PC-3 (cell line): ENCODE results near the gene MAPK7. TPM values are rescaled to one million over a fixed set of nuclear protein-coding genes. Genes with fewer than 3 reads are reported as not detected.

ENCODE experiments used
- ATAC-seq: fragments of 200-7000 bp; cut with Tn5 transposase; 2 replicates; pipeline ENCODE4 v1.9.1; 2020; ENCODE audit warnings: mild to moderate bottlenecking, moderate library complexity
- BruUV-seq: library from RNA; stranded (reverse); fragments of 400-500 nt; replicated peaks from 2 replicates; lab custom pipeline; 2021; lab: Mats Ljungman, UMichigan
- CTCF ChIA-PET: fragments of 300-600 bp; sonication (Branson Sonifier 250); formaldehyde crosslinking; loops from one replicate; lab custom pipeline; 2022; ENCODE audit warnings: antibody characterized with exemption; lab: Charles Lee
- POLR2A ChIA-PET: fragments of 300-600 bp; sonication (Branson Sonifier 250); formaldehyde crosslinking; loops from one replicate; lab custom pipeline; 2022; ENCODE audit warnings: antibody characterized with exemption; ENCODE audit not compliant: unreplicated experiment; lab: Charles Lee
- DNase-seq: peaks from one replicate; pipeline ENCODE4 v3.0.0-alpha.2; 2015
- H2AFZ ChIP-seq: fragments of 300-600 bp; sonication (generic); 2 replicates; pipeline ENCODE4 v1.6.0; 2016; ENCODE audit warnings: antibody characterized with exemption, low read length
- H3F3A ChIP-seq: fragments of 300-600 bp; sonication (generic); one replicate; pipeline ENCODE4 v1.6.0; 2017; ENCODE audit warnings: antibody characterized with exemption, low read length, control low read depth, mild to moderate bottlenecking; ENCODE audit not compliant: unreplicated experiment
- H3K27ac ChIP-seq: fragments of 300-600 bp; sonication (generic); 2 replicates; pipeline ENCODE4 v1.5.1; 2016; ENCODE audit warnings: mild to moderate bottlenecking, low read length
- H3K27me3 ChIP-seq: fragments of 300-600 bp; sonication (generic); 2 replicates; pipeline ENCODE4 v1.6.1; 2016; ENCODE audit warnings: low read length, mixed read lengths
- H3K36me3 ChIP-seq: fragments of 300-600 bp; sonication (generic); 2 replicates; pipeline ENCODE4 v1.6.1; 2016; ENCODE audit warnings: low read depth, mixed run types, low read length, mixed read lengths
- H3K4me1 ChIP-seq: fragments of 300-600 bp; sonication (generic); 2 replicates; pipeline ENCODE4 v1.5.1; 2016; ENCODE audit warnings: low read length; ENCODE audit not compliant: insufficient read depth
- H3K4me2 ChIP-seq: fragments of 300-600 bp; sonication (generic); 2 replicates; pipeline ENCODE4 v1.6.0; 2016; ENCODE audit warnings: low read length
- H3K4me3 ChIP-seq: fragments of 300-600 bp; sonication (generic); 2 replicates; pipeline ENCODE4 v1.5.1; 2016; ENCODE audit warnings: mild to moderate bottlenecking, low read length, mixed read lengths
- H3K79me2 ChIP-seq: fragments of 300-600 bp; sonication (generic); 2 replicates; pipeline ENCODE4 v1.6.1; 2017; ENCODE audit warnings: low read length, mixed read lengths
- H3K9ac ChIP-seq: fragments of 300-600 bp; sonication (generic); 2 replicates; pipeline ENCODE4 v1.6.0; 2016; ENCODE audit warnings: mild to moderate bottlenecking, low read length
- H3K9me2 ChIP-seq: fragments of 300-600 bp; sonication (generic); replicated peaks from 2 replicates; pipeline ENCODE4 v1.6.1; 2016; ENCODE audit warnings: mixed run types, low read length, mixed read lengths
- H3K9me3 ChIP-seq: fragments of 300-600 bp; sonication (generic); 2 replicates; pipeline ENCODE4 v1.6.1; 2016; ENCODE audit warnings: low read length, mixed read lengths
- H4K20me1 ChIP-seq: fragments of 300-600 bp; sonication (generic); 2 replicates; pipeline ENCODE4 v1.6.1; 2016; ENCODE audit warnings: low read length, mixed read lengths
- EZH2 ChIP-seq: fragments of 300-600 bp; sonication (generic); IDR thresholded peaks from one replicate; pipeline ENCODE4 v1.6.1; 2017; ENCODE audit warnings: antibody characterized with exemption, mild to moderate bottlenecking, low read length; ENCODE audit not compliant: unreplicated experiment
- EZH2phosphoT487 ChIP-seq: fragments of 300-600 bp; sonication (generic); IDR thresholded peaks from 2 replicates; pipeline ENCODE4 v1.6.1; 2018; ENCODE audit warnings: mild to moderate bottlenecking, antibody characterized with exemption, low read length, borderline replicate concordance
- intact Hi-C: fragments of 100-400 bp; cut with micrococcal nuclease; formaldehyde crosslinking; loops from 2 replicates; pipeline ENCODE4 v1.9.0; 2023
- total RNA-seq: library from RNA; depleted of rRNA; stranded (reverse); fragments of >200 nt; gene quantifications from 2 replicates; pipeline ENCODE4 v1.2.3, GENCODE V29; 2014
- TF ChIP-seq, protein P1 (sequence below): fragments of 300-600 bp; sonication (generic); conservative IDR thresholded peaks from 2 replicates; pipeline ENCODE4 v1.5.1; 2017; ENCODE audit warnings: antibody characterized with exemption, low read depth, mild to moderate bottlenecking, low read length

The MAPK7 gene
- total RNA-seq, 1 experiment from 2014 or later: 9.8 TPM

DNA sequence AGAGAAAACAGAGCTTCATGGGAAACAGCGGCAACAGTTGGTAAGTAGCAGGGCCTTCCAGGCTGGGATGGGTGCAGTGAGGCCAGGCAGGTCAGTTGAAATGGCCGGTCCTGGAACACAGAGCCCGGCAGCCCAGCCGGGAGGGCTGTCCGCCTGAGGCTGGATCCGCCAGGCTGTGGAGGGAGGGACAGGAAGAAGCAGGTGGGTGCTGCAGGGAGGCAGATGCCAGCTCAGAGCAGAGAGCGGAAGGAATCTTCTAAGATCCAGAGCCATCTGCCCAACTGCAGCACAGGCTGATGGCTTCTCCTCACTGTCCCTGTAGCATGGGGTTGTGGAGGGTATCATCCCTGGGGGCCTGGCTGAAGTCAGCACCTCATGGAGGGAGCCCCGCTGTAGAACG lies 33.3 kb downstream of the MAPK7 start:
- Histone ChIP-seq H3K4me3 (no peak overlapping the region), H2AFZ (no peak overlapping the region), H3K36me3 (no peaks in the 10 kb centered on the region), H3K4me1 (no peaks in the 10 kb centered on the region), H3K79me2 (no peaks in the 10 kb centered on the region), H4K20me1 (no peaks in the 10 kb centered on the region), H3K27me3 (no peaks in the 10 kb centered on the region), H3K9me2 (no peaks in the 10 kb centered on the region), H3F3A (no peaks in the 10 kb centered on the region), H3K9ac (no peak overlapping the region), H3K4me2 (no peak overlapping the region), H3K27ac (no peak overlapping the region), H3K9me3 (no peaks in the 10 kb centered on the region)
- ChIA-PET CTCF (no interaction called here), POLR2A (no interaction called here)
- TF ChIP-seq EZH2: no peak
- no peak for TF ChIP-seq EZH2phosphoT487
- TF ChIP-seq, protein P1, sequence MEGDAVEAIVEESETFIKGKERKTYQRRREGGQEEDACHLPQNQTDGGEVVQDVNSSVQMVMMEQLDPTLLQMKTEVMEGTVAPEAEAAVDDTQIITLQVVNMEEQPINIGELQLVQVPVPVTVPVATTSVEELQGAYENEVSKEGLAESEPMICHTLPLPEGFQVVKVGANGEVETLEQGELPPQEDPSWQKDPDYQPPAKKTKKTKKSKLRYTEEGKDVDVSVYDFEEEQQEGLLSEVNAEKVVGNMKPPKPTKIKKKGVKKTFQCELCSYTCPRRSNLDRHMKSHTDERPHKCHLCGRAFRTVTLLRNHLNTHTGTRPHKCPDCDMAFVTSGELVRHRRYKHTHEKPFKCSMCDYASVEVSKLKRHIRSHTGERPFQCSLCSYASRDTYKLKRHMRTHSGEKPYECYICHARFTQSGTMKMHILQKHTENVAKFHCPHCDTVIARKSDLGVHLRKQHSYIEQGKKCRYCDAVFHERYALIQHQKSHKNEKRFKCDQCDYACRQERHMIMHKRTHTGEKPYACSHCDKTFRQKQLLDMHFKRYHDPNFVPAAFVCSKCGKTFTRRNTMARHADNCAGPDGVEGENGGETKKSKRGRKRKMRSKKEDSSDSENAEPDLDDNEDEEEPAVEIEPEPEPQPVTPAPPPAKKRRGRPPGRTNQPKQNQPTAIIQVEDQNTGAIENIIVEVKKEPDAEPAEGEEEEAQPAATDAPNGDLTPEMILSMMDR: no peak
- intact Hi-C loops: no loop called here
- no TSS peak for BruUV-seq
- ATAC-seq (no peak), DNase-seq (no peak)

DNA sequence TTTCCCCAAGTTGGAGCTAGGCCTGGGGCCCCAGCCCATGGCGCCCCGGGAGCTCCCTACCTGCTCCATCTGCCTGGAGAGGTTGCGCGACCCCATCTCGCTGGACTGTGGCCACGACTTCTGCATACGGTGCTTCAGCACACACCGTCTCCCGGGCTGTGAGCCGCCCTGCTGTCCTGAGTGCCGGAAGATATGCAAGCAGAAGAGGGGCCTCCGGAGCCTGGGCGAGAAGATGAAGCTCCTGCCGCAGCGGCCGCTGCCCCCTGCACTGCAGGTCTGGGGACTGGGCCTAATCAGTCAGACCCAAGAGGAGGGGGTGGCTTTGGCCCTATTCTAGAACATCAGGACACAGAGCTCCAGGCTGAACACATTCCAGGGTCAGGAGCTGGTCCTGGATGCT lies 34.2 kb downstream of the MAPK7 start:
- intact Hi-C loops: no loop called here
- Histone ChIP-seq H3K27me3 (no peaks in the 10 kb centered on the region), H3K9ac (no peak overlapping the region), H3K9me2 (no peaks in the 10 kb centered on the region), H4K20me1 (no peaks in the 10 kb centered on the region), H2AFZ (no peak overlapping the region), H3K36me3 (no peaks in the 10 kb centered on the region), H3K4me3 (no peak overlapping the region), H3K4me2 (no peak overlapping the region), H3F3A (no peaks in the 10 kb centered on the region), H3K27ac (no peak overlapping the region), H3K79me2 (no peaks in the 10 kb centered on the region), H3K4me1 (no peaks in the 10 kb centered on the region), H3K9me3 (no peaks in the 10 kb centered on the region)
- no peak for ATAC-seq
- ChIA-PET CTCF (no interaction called here), POLR2A (no interaction called here)
- TF ChIP-seq EZH2phosphoT487: no peak
- no peak for TF ChIP-seq EZH2
- TF ChIP-seq, protein P1: no peak
- DNase-seq: no peak
- no TSS peak for BruUV-seq

DNA sequence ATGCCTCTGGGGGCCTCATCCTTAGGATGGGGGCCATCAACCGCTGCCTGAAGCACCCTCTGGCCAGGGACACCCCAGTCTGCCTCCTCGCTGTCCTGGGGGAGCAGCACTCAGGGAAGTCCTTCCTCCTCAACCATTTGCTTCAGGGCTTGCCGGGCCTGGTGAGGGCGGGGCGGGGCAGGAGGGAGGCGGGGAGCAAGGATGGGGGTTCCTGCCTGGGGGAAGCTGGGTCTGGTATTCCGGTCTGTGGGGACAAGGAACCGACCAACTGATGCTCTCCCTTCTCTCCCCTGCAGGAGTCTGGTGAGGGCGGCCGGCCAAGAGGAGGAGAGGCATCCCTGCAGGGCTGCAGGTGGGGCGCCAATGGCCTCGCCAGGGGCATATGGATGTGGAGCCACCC lies 34.7 kb downstream of the MAPK7 start:
- ChIA-PET POLR2A (no interaction called here), CTCF (no interaction called here)
- H3K9me3 ChIP-seq: no peaks in the 10 kb centered on the region

More for the DNA sequence above, 34.7 kb downstream of the MAPK7 start:
- H4K20me1 ChIP-seq: no peaks in the 10 kb centered on the region
- H3K4me3 ChIP-seq: no peak overlapping the region
- intact Hi-C loops: no loop called here
- ATAC-seq: no peak
- no peak for TF ChIP-seq EZH2phosphoT487
- TF ChIP-seq EZH2: no peak
- TF ChIP-seq, protein P1: no peak
- H3K79me2 ChIP-seq: no peaks in the 10 kb centered on the region
- no peaks in the 10 kb centered on the region for H3K27me3 ChIP-seq
- H3K27ac ChIP-seq: no peak overlapping the region
- H2AFZ ChIP-seq: no peak overlapping the region
- H3K4me2 ChIP-seq: no peak overlapping the region
- H3K9me2 ChIP-seq: no peaks in the 10 kb centered on the region
- H3K4me1 ChIP-seq: no peaks in the 10 kb centered on the region
- no peak overlapping the region for H3K9ac ChIP-seq
- no peaks in the 10 kb centered on the region for H3K36me3 ChIP-seq
- no peak for DNase-seq
- no peaks in the 10 kb centered on the region for H3F3A ChIP-seq
- BruUV-seq: no TSS peak
